ENCODE results near the gene GIMAP1. TPM values are rescaled to one million over a fixed set of nuclear protein-coding genes. Genes with fewer than 3 reads are reported as not detected.

Gene GIMAP1
- total RNA-seq, 2 experiments from 2014 or later: 6.0 to 6.2 TPM

DNA sequence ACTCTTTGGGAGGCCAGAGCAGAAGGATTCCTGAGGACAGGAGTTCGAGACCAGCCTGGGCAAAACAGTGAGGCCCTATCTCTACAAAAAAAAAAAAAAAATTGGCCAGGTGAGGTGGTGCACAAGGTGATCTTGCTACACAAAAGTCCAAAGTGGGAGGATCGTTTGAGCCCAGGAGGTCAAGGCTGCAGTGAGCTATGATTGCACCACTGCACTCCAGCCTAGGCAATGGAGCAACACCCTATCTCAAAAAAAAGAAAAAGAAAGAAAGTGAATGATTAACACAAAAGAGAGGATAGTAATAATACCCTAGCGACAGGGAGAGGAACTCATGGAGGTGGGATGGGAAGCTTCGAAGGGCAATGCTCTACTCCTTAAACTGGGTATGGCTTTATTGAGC, 53.4 kb downstream of the GIMAP1 start:
- no peaks in the 10 kb centered on the region for H3K4me1 Mint-ChIP-seq (ENCODE audit: low read depth)
- H3K27me3 Mint-ChIP-seq: no peaks in the 10 kb centered on the region
- ChIA-PET POLR2A (no interaction called here), CTCF (interaction anchor here (1.5 to 2.2 kb wide), 2 partner anchors 9 to 108 kb away, joined by 4 to 8 read pairs; no protein-coding TSS in a partner anchor)
- intact Hi-C loops (cut with micrococcal nuclease): loop anchor here (10.0 kb wide), 1 partner anchor 105 kb away; no protein-coding TSS in a partner anchor
- DNase-seq: no peak
- peaks cover 18% of the 10 kb centered on the region for H3K9me3 Mint-ChIP-seq
- H3K4me3 Mint-ChIP-seq: no peak overlapping the region
- no peak overlapping the region for H3K27ac Mint-ChIP-seq
- H3K36me3 Mint-ChIP-seq: peaks cover 1% of the 10 kb centered on the region

Other genes starting within 250 kb of the GIMAP1 start
- 10 to 100 TPM; 42.5 to 44.1 TPM for gene GIMAP7, start 201.7 kb upstream of the GIMAP1 start, total RNA-seq
- 100 to 1,000 TPM; 128 to 140 TPM for gene GIMAP4, start 149.2 kb upstream of the GIMAP1 start, total RNA-seq
- 10 to 100 TPM; 28.9 to 30.2 TPM for gene GIMAP6, start 84.2 kb upstream of the GIMAP1 start, total RNA-seq
- 10 to 100 TPM; 38.8 to 44.1 TPM for gene GIMAP2, start 30.9 kb upstream of the GIMAP1 start, total RNA-seq
- 10 to 100 TPM; 45.9 to 48.3 TPM for gene GIMAP5, start 20.8 kb downstream of the GIMAP1 start, total RNA-seq
- not detected for gene TMEM176B, start 83.8 kb downstream of the GIMAP1 start, total RNA-seq
- gene TMEM176A, start 84.2 kb downstream of the GIMAP1 start, total RNA-seq: not detected
- gene AOC1, start 135.9 kb downstream of the GIMAP1 start, total RNA-seq: not detected

Measured in activated CD4-positive, alpha-beta memory T cell treated with anti-CD3 and anti-CD28 coated beads for 36 hours (primary cell).